ENCODE results near the gene C1orf167.

- TF ChIP-seq, protein P1, sequence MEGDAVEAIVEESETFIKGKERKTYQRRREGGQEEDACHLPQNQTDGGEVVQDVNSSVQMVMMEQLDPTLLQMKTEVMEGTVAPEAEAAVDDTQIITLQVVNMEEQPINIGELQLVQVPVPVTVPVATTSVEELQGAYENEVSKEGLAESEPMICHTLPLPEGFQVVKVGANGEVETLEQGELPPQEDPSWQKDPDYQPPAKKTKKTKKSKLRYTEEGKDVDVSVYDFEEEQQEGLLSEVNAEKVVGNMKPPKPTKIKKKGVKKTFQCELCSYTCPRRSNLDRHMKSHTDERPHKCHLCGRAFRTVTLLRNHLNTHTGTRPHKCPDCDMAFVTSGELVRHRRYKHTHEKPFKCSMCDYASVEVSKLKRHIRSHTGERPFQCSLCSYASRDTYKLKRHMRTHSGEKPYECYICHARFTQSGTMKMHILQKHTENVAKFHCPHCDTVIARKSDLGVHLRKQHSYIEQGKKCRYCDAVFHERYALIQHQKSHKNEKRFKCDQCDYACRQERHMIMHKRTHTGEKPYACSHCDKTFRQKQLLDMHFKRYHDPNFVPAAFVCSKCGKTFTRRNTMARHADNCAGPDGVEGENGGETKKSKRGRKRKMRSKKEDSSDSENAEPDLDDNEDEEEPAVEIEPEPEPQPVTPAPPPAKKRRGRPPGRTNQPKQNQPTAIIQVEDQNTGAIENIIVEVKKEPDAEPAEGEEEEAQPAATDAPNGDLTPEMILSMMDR (IDR thresholded peaks at IDR 0.05) = peak; percentile 97
- no peak for TF ChIP-seq EZH2 (IDR thresholded peaks at IDR 0.05)
Measured at GRCh38 chr1:11838349-11839272, 76.6 kb downstream of the C1orf167 start.
